Subcutaneous abdominal adipose tissue (tissue), 5 donors: ENCODE results near the gene LRRFIP2.

Experiments
- H3K27ac ChIP-seq: one replicate; pipeline ENCODE4 v1.7.0; 2013; ENCODE audit warnings: low read depth, mild to moderate bottlenecking, inconsistent platforms, low read length, moderate library complexity
- H3K27me3 ChIP-seq, 5 donors: one replicate each; pipeline ENCODE4 v1.7.0; 2013; ENCODE audit warnings: low read length in 5 of 5, inconsistent platforms in 1 of 5; ENCODE audit not compliant: control insufficient read depth in 5 of 5, insufficient read depth in 4 of 5
- H3K36me3 ChIP-seq, 5 donors: one replicate each; pipeline ENCODE4 v1.7.0; 2013; ENCODE audit warnings: low read length in 5 of 5; ENCODE audit not compliant: control insufficient read depth in 5 of 5, insufficient read depth in 5 of 5
- H3K4me1 ChIP-seq, 5 donors: one replicate each; pipeline ENCODE4 v1.7.0; 2013; ENCODE audit warnings: low read length in 5 of 5, mild to moderate bottlenecking in 3 of 5, moderate library complexity in 1 of 5; ENCODE audit not compliant: control insufficient read depth in 5 of 5, insufficient read depth in 5 of 5
- H3K4me3 ChIP-seq, 5 donors: one replicate each; pipeline ENCODE4 v1.7.0; 2013; ENCODE audit warnings: low read length in 5 of 5, low read depth in 1 of 5
- H3K9ac ChIP-seq, 5 donors: one replicate each; pipeline ENCODE4 v1.7.0; 2013; ENCODE audit warnings: low read length in 5 of 5, mild to moderate bottlenecking in 4 of 5, moderate library complexity in 3 of 5
- H3K9me3 ChIP-seq, 5 donors: one replicate each; pipeline ENCODE4 v1.7.0; 2013; ENCODE audit warnings: low read length in 5 of 5; ENCODE audit not compliant: control insufficient read depth in 5 of 5
- donor health status: healthy.
- donor health status: healthy.
- donor health status: healthy.
- donor health status: healthy.
- donor health status: healthy.

LRRFIP2 gene

DNA sequence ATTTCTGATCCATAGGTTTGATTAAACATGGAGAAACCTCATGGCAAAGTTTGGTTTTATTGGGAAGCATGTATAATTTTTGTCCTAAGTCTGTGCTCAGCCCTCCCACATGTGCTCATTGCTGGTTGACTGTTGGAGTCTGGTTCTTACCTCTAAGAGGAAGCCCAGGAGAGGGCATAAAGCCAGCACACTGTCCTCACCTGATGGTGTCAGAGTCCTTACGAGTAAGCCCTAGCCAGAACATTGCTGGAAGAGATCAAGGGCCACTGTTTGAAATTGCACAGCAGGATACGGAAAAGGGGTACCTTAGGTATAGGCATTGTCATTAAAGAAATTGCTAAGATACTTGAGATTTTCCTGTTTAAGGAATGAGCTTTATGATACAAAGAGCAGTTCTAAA lies 159.8 kb downstream of the LRRFIP2 start:
- Histone ChIP-seq H3K9me3 (no peaks in the 10 kb centered on the region), H3K9ac (no peak overlapping the region), H3K27me3 (no peaks in the 10 kb centered on the region), H3K36me3 (peaks cover 50 to 77% (median 60%) of the 10 kb centered on the region in 5 donors), H3K4me3 (no peak overlapping the region), H3K4me1 (no peaks in the 10 kb centered on the region), H3K27ac (no peak overlapping the region)
